ENCODE results near the gene PSMD4.
A peak's percentile ranks its signal among the peaks of the same experiment; 100 is the strongest.
"Not testable (repeated sequence)": the region's sequence is repeated elsewhere in the genome, so short reads cannot be mapped to it uniquely, and the experiment has no call there.

The PSMD4 gene

GRCh38 chr1:151273924-151274466 lies 19.5 kb downstream of the PSMD4 start:
- no peak for DNase-seq

DNA sequence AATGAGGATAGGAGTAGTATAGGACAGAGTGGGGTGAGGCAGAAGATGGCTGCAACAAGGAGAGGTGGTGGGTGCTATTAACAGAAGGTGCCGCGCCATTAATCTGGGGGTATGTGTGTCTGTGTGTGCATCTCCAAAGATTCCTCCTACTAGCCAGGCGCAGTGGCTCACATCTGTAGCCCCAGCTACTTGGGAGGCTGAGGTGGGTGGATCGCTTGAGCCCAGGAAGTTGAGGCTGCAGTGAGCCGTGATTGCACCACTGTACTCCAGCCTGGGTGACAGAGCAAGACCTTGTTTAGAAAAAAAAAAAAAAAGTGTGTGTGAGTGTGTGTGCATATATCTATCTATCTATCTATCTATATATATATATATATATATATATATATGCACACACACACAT lies 20.8 kb downstream of the PSMD4 start:
- not testable (repeated sequence) for DNase-seq

DNA sequence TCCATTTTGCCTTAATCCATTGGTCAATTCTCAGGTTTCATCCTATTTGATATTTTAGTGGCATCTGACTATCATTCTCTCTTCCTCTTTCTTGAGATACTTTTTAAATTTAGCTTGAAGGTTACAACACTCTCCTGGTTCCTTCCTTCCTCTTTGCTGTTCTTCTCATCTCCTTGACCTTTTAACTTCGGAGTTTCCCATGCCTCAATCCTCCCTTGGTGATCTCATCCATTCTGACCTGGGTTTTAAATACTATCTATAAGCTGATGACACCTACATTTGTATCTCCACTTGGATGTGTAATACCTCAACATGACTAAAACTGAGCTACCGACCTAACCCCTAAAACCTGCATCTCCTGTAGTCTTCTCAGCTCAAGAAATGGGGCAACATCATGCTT lies 22.7 kb downstream of the PSMD4 start:
- no peak for DNase-seq

GRCh38 chr1:151281225-151281968 lies 26.9 kb downstream of the PSMD4 start:
- DNase-seq = peak; percentile 97

- DNase-seq = peak; percentile 100
Observed at GRCh38 chr1:151281969-151282882, 27.7 kb downstream of the PSMD4 start, which contains the start of gene ZNF687. Gene ZNF687, plus strand, starts transcription at chr1:151282299. Its CDS starts 3,993 bp downstream, at chr1:151286292.

DNA sequence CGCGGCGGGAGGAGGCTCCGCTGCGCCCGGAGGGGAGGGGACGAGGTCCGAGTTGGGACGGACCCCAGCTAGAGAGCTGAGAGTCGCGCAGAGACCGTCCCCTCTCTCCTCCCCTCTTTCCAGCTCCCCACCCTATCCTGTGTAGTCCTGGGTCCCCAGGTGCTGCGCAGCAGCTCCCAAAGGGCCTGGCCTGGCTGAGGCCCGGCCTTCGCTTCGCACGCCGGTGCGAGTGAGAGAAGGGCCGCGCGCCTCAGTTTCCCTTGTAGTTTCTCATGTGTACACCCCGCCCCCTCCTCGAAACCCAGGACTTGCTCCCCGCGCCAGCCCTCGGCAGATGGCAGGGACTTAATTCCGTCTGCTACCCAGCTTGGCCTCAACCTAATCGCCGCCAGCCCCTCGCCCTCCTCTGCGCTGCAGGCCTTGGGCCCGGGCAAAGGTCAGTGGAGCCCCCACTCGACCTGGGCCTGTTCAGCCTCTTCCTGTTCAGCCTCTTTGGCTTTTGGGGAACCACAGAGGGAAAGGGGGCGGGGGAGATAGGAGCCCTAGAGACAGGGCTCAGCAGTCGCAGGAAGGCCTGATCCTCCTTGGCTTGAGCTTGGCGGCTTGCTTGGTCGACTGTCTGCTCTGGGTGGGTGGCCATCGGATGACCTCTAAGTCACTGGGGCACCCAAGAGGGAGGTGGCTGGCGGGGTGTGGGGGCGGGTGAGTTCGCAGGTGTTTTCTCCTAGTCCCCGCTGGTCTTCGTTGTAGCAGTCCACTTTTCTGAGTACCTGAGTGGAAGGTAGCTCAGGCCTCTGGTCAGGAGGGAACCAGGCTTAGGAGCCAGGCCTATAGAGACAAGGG lies 28.6 kb downstream of the PSMD4 start:
- DNase-seq = no peak

DNA sequence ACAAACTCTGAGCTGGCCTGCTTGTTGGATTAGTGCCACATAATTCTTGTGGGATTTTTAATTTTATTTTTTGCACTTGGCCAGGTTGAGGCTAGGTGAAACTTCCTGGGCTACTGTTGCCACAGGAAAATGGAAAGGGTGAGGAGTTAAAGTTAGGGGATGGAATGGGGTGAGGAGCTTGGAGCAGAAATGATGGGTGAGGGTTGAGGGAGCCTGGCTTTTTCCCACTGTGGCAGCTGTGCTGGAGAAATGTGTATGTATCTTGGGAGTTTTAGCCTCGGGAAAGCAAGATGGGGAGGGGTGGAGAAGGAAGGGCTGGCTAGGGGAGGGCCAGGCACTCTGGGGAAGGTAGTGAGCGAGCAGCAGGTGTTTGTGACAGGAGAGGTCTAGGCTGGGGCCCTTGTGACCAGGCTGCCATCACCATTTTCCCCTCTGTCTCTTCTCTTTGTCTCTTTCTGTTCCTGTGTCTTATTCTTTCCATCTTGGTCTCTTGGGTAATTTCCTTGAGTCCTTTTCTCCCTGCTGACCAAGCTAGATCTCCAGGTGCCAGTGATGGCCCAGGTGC lies 29.6 kb downstream of the PSMD4 start:
- DNase-seq = no peak

GRCh38 chr1:151286619-151287340 lies 32.2 kb downstream of the PSMD4 start:
- no peak for DNase-seq

DNA sequence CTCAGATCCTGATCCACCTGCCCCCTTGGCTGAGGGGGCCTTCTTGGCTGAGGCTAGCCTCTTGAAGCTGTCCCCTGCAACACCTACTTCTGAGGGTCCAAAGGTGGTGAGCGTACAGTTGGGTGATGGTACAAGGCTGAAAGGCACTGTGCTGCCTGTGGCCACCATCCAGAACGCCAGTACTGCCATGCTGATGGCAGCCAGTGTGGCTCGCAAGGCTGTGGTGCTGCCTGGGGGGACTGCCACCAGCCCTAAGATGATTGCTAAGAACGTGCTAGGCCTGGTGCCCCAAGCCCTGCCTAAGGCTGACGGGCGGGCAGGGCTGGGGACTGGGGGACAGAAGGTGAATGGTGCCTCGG lies 32.8 kb downstream of the PSMD4 start:
- DNase-seq = no peak

GRCh38 chr1:151287767-151288500 lies 33.4 kb downstream of the PSMD4 start:
- DNase-seq = no peak

DNA sequence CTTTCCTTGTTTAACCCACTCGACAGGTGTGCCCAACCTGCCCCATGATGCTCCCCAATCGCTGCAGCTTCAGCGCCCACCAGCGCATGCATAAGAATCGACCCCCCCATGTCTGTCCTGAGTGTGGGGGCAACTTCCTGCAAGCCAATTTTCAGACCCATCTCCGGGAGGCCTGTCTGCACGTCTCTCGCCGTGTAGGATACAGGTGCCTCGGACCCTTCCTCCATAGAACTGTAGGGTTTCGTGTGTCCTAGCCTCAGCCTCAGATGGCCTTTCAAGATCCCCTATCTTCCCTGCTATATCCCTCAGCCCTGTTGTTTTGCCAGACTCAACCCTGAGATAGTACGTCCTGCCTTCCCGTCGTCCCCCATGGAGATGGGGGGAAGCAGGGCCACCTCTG lies 34.0 kb downstream of the PSMD4 start:
- no peak for DNase-seq

- DNase-seq = no peak
Observed at GRCh38 chr1:151289080-151289935, 34.8 kb downstream of the PSMD4 start.

DNA sequence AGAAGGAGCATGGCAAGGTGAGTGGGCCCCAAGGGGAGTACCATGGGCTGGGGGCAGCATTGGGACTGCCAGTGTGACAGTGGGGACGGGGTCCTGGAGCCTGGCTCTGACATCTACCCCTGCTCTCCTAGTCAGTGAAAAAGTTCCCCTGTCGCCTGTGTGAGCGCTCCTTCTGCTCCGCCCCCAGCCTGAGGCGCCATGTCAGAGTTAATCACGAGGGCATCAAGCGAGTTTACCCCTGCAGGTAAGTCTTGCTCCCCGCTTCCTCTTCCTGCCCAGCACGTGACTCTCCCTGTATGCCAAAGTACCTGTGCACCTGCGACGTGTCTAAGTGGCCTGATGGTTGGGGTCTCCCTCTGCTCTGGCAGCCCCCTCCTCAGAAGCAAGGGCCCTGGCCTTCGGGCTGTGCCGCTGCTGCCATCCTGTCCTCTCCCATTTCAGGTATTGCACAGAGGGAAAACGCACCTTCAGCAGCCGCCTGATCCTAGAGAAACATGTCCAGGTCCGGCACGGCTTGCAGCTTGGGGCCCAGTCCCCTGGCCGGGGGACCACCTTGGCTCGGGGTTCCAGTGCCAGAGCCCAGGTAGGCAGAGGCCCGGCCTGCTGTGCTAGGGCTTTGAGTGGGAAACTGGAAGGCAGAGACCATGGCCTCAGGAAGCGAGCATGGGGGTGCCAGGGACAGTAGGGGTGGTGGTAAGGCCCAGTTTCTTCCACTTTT lies 35.6 kb downstream of the PSMD4 start:
- no peak for DNase-seq

DNA sequence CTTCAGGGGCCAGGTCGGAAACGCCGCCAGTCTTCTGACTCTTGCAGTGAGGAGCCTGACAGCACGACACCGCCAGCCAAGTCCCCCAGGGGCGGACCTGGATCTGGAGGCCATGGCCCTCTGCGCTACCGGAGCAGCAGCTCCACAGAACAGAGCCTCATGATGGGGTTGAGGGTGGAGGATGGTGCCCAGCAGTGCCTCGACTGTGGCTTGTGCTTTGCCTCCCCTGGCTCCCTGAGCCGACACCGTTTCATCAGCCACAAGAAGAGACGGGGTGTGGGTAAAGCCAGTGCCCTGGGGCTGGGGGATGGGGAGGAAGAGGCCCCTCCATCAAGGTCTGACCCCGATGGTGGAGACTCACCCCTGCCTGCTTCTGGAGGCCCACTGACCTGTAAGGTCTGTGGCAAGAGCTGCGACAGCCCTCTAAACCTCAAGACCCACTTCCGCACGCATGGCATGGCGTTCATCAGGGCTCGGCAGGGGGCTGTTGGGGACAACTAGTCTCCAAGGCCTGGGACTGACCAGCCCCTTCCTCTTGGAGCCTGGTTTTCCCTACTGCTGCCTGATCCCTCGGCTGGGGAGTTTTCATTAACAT lies 36.3 kb downstream of the PSMD4 start:
- no peak for DNase-seq

DNA sequence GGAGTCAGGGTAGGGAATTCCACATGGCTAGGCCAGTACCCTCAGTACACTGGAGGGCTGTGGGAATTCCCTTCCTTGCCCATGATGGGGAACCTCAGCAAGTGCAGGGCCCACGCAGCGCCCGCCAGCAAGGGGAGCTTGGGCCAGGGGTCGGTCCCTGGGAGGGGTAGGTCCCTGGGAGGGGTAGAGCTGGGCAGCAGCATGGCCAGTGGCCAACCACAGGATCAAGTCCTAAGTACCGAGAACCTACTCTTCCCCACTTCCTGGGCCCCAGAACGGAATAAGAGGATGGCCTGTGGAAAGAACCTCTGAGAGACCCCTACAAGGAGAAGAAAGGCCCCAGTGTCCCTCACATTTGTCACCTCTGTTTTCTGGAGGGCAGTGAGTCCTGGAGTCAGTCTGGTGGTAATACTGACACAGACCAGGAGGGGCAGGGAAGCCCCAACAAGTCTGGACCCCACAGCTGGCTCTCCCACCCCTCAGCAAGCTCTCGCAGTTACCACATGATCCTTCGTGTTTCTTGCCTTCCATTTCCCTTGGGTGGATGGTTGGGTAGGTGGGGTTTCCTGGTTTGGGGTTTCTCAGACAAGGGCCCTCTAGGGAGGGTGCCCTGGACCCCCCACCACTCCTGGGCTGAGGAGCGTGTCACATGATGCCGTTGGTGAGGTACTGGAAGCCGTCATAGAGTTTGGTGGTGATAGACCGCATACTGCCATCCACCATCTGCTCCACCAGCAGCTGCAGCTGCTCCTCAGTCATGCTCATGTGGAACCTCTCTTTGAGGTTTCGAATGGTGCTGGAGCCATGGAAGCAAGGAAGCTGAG lies 37.9 kb downstream of the PSMD4 start:
- no peak for DNase-seq

- DNase-seq = no peak
Observed at GRCh38 chr1:151293093-151293492, 38.6 kb downstream of the PSMD4 start.

DNA sequence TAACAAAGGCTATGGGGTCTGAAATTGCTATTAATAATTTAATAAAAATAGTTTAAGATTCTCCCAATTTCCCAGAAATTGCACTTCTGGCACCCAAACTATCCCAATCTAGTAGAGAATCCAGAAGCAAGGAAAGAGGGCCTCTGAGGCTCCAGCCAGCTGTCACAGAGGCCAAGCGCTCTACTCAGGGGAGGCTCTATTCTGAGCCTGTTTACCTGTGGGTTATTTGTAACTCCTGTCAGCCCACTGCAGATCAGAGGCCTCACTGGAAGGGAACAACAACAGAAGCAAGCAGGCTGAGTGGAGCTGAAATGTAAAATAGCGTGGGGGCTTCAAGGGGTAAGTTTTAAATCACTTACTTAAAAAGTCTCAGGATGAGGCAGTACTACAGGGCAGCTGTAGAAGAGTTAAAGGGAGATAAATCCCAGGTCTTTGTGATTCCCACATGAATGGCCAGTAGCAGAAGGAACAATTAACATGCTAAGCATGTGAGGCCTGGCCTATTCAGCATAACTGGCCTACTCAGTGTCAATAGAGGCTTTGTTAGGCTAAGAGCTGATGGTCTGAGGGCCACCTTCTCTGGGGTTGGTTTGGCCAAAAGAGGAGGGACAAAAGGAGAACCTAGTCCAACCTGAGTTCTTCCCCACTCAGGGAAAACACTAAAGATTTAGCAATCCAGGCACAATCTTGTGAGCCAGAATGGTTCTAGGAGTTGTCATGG lies 40.4 kb downstream of the PSMD4 start:
- DNase-seq = no peak

Data from NCI-H1105 (cell line).